GM19035 (cell line): Measurements from ENCODE around the gene DSCAM.

ENCODE experiments used
- ATAC-seq: cut with Tn5 transposase; IDR thresholded peaks from one replicate; pipeline ENCODE4 v1.9.1; 2021; ENCODE audit not compliant: unreplicated experiment

DSCAM gene

GRCh38 chr21:40788635-40789034 lies 58.3 kb downstream of the DSCAM start:
- ATAC-seq = no peak

GRCh38 chr21:40783404-40783803 lies 63.6 kb downstream of the DSCAM start:
- no peak for ATAC-seq

- no peak for ATAC-seq
Measured at GRCh38 chr21:40770435-40771055, 76.4 kb downstream of the DSCAM start.

DNA sequence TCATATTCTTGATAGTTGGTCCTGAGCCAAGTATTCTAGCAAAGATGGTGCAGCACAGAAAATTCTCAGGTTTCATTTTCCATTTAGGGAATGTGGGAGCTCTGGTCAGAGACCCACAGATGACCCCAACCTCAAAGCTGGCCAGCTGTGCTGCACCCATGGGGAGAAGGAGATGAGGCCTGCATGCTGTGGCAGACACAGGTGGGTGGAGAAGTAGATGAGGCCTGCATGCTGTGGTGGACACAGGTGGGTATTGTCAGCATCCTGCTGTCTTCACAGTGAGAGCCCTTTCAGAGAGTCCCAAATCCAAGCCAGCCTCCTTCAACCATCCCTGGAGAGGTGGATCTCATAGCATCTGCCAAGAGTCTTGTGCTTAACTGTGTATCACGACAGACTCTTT lies 77.7 kb downstream of the DSCAM start:
- ATAC-seq = no peak

DNA sequence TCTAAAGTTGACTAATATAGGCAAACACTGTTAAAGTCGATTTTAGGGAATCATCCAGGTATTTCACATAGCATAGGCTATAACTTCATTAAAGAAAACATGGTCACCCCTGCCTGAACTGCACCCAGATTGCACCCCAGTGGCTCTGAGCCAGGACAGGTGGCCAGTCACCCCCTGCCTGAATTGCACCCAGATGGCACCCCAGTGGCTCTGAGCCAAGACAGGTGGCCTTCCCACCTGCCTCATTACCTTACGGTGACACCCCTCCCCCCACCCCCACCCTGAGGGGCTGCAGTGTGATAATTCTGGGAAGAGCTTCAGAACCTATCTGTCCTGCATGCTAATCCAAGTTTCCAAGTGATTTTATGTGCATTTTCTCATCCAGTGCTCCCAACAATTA lies 78.9 kb downstream of the DSCAM start:
- no peak for ATAC-seq

DNA sequence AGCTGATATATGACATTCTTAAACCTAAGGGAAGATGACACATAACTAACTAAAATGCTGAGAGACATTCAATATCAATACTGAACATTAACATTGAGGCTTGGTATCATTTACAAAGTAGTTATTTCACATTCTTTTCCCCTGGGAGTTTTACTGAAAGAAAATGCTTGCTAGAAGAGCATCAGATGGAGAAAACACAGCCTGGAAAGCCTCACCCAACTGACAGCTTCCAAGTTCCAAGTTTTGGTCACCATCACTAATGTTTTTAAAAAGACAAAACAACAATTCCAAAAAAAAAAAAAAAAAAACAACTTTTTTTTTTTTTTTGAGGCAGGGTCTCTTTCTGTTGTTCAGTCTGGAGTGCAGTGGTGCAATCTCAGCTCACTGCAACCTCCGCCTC lies 80.6 kb downstream of the DSCAM start:
- no peak for ATAC-seq

DNA sequence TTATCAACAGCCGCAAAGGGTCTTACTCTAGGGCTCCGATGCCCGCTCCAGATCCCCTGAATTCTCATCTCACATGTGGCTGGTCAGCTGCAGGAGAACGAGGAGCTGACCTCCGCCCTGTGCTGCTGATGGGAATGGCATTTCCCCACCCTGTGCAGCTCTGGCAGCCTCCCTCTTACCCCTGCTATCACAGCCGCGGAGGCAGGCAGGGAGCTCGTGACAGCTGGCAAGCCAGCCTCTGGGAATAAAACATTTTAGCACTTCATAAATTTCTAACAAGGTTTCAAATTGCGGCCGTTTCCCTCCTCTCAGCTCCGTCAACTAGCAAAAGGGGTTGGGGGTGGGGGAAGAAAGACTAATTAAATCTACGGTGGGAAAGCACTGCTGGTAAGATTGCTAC lies 81.1 kb downstream of the DSCAM start:
- ATAC-seq = no peak

- ATAC-seq = no peak
Measured at GRCh38 chr21:40760821-40761220, 86.1 kb downstream of the DSCAM start.

DNA sequence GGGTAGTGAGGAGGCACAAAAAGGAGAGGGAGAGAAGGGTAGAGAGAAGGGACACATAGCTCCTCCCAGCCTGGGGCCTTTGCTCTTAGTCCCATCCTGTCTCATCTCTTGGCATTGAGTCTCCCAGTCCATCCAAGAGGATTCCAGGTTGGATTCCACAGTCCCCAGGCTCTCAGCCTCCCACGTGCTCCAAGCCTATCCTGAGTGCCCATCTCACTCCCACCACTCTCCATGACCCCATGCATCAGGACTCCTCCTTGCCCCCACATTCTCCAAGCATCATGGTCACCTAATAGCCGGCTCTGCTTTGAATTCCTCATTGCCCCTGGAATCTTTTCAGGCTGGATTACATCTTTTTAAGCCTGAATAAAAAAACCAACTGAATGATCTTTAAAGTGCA lies 87.9 kb downstream of the DSCAM start:
- ATAC-seq = no peak

DNA sequence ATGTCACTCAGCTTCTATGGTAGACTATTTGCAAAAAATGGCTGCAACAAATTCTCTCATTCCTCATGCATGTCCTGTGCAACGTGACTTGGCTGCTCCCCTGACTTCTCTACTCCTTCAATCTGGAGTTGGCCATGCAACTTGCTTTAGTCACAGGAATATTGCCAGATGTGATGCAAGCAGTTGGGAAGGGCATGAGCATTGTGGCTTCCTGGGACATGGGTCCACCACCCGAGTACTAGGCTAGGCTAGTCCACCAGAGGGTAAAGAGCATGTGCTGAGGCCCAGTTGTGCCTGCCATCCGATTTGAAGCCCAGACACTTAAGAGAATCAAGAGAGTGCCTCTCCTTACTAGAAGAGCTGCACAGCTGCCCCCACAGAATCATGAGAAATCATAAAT lies 89.6 kb downstream of the DSCAM start:
- ATAC-seq = no peak

GRCh38 chr21:40754466-40754865 lies 92.5 kb downstream of the DSCAM start:
- ATAC-seq = no peak

- ATAC-seq = no peak
Measured at GRCh38 chr21:40753756-40754155, 93.2 kb downstream of the DSCAM start.

- no peak for ATAC-seq
Measured at GRCh38 chr21:40752125-40752524, 94.8 kb downstream of the DSCAM start.

GRCh38 chr21:40751221-40751620 lies 95.7 kb downstream of the DSCAM start:
- no peak for ATAC-seq

DNA sequence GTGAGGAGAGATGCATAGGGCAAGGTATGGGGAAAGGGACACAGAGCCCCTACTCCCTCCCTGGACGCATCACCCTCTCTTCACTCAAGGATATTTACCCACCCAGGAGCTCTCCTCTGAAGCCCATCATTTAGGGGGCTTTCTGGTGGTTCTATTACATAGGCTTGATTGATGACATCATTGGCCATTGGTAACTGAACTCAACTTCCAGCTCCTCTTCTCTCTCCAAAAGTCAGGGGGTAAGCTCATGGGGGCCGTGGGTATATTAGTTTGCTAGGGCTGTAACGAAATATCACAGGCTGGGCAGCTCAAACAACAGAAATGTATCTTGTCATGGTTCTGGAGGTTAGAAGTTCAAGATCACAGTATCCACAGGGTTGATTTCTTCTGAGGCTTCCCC lies 110.8 kb downstream of the DSCAM start:
- ATAC-seq = no peak

GRCh38 chr21:40733024-40733397 lies 113.9 kb downstream of the DSCAM start:
- no peak for ATAC-seq

DNA sequence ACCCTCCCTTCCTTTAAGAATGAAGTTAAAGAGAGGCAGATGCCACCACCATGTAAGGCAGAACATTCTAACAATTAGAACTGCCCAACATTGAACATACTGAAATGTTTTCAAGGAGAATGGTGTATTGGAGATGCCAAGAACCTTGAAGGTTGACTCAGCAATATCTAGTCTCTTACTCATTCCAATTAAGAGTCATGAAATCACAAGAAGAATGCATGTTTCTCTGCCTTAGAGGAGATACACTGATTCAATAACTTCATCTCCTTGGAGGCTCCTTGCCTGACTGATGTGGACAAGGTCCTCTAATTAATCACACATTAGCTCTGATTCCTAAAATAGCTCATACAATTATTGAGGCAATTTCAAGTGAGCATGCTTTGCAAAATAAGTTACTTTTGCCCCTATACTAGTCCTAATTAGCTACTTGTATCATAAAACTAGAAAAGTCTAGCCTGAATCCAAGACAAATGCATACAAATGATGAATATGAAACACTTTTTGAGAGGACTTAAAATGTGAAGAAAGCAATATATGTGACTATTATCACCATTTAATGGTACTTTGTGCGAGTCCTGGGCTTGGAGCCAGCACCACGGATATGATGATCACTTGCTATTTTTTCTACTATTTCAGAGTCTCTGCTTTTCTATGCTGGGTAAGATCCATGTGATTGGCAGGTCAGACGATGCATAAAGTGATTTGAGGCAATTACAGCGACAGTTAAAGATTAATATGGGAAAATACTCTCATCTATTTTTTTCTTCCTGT lies 114.5 kb downstream of the DSCAM start:
- no peak for ATAC-seq

- ATAC-seq = no peak
Measured at GRCh38 chr21:40731206-40731605, 115.8 kb downstream of the DSCAM start.

GRCh38 chr21:40730426-40730800 lies 116.5 kb downstream of the DSCAM start:
- no peak for ATAC-seq

DNA sequence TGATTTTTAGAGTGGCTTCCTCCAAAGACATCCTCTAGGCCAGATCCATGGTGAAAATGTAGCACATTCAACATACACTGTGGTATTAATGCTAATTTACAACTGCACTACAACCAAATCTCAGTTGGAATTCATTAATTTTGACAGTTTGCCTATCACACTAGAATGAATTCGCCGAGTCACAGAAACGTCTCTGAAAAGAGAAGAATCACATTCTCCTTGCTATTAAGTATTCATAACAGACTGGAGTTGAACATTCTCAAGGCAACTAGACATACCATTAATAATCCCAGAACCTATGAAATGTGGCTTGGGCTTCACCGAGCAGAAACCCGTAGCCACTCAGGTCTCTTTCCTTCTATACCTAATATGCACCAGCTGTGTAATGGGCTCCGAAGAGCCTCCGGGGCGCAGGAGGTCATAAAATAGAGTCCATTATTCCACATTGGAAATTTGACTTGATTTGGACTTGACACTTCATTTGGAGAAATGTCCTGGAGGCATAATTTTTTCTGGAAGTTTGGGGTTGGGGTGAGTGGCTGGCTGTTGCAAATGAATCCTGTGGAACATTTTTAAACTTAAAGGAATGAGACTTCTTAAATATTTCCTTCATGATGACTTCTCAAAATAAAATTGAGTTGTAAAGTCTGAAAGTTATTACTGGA lies 117.1 kb downstream of the DSCAM start:
- ATAC-seq = no peak

GRCh38 chr21:40723966-40724365 lies 123.0 kb downstream of the DSCAM start:
- ATAC-seq = no peak

DNA sequence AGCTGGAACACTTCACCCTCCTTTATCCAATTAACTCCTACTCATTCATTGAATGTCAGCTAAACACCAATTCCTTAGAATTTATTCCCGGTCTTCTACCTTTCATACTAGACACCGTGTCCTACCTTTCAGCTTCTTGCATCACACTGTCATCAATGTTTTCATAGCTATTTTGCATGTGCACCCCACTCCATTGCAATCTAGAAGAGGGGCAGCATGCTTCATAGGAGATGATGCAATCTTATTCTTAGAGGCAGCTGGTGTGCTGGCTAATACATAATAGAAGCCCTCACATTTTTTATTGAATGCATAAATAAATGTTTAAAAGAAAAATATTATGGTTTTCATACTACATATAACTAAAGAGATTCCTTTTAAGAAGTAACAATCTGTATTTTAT lies 123.6 kb downstream of the DSCAM start:
- no peak for ATAC-seq
